Body of pancreas (tissue), 4 donors: ENCODE data around the gene SLIT2.

Source experiments
- POLR2A ChIP-seq, 3 donors: fragments of 450-650 bp; IDR thresholded peaks; one replicate each; pipeline ENCODE4 v1.6.1; 2016; ENCODE audit warnings: antibody characterized with exemption in 3 of 3, mild to moderate bottlenecking in 2 of 3
- TF ChIP-seq, protein P1 (sequence below), 7 experiments: fragments of 450-650 bp in 4 of 7; fragments of 200-600 bp in 3 of 7; sonication (generic) in 3 of 7; IDR thresholded peaks; one replicate each; pipeline ENCODE4 v1.5.1; 2016 to 2019; ENCODE audit warnings: antibody characterized with exemption in 7 of 7

DNA sequence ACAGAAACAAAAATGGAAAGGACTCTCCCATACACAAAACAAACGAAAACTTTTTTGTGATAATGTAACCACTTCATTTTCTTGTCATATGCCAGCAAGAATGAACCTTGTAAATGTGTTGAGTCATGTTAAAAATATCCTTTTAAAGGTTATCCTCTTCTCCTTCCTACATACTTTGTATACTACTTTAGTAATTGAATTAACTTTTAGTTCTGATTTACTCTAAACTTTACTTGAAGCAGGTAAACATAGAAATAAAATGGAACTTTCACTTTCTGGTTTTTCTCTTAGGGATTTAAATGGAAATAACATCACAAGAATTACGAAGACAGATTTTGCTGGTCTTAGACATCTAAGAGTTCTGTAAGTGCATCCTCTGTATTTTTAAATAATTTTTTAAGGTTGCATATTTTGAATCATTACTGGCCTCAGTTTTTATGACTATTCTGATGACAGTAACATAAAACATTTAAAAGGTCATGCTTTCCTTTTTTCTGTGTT lies 4.7 kb downstream of the SLIT2 start:
- TF ChIP-seq, protein P1, sequence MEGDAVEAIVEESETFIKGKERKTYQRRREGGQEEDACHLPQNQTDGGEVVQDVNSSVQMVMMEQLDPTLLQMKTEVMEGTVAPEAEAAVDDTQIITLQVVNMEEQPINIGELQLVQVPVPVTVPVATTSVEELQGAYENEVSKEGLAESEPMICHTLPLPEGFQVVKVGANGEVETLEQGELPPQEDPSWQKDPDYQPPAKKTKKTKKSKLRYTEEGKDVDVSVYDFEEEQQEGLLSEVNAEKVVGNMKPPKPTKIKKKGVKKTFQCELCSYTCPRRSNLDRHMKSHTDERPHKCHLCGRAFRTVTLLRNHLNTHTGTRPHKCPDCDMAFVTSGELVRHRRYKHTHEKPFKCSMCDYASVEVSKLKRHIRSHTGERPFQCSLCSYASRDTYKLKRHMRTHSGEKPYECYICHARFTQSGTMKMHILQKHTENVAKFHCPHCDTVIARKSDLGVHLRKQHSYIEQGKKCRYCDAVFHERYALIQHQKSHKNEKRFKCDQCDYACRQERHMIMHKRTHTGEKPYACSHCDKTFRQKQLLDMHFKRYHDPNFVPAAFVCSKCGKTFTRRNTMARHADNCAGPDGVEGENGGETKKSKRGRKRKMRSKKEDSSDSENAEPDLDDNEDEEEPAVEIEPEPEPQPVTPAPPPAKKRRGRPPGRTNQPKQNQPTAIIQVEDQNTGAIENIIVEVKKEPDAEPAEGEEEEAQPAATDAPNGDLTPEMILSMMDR (IDR thresholded peaks at IDR 0.05) = no peak
- no peak for TF ChIP-seq POLR2A (IDR thresholded peaks at IDR 0.05)
